ENCODE data around the gene TOM1L2. TPM values are rescaled to one million over a fixed set of nuclear protein-coding genes. Genes with fewer than 3 reads are reported as not detected.

Gene TOM1L2
- total and polyA plus RNA-seq, 8 donors: 13.3 to 154 (median 41.1) TPM

DNA sequence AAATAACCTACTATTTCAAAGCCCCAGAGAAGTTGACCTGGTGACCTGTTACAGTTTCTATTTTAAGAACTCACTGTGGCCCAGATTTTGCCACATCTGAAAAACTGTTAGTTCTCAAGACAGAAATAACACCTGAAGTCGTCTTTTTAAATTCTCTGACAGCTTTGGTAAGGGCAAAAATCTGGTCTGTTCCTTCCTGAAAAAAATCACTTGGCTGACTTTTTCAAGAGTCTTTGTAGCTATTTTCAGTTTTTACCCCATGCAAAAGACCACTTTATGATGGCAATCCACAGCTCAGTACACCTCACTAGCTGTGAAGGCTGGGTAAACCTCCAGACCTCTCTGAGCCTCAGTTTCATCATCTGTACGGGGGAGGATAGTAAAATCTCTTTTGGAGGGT is 74.8 kb downstream of the TOM1L2 start:
- TF ChIP-seq, protein P1, sequence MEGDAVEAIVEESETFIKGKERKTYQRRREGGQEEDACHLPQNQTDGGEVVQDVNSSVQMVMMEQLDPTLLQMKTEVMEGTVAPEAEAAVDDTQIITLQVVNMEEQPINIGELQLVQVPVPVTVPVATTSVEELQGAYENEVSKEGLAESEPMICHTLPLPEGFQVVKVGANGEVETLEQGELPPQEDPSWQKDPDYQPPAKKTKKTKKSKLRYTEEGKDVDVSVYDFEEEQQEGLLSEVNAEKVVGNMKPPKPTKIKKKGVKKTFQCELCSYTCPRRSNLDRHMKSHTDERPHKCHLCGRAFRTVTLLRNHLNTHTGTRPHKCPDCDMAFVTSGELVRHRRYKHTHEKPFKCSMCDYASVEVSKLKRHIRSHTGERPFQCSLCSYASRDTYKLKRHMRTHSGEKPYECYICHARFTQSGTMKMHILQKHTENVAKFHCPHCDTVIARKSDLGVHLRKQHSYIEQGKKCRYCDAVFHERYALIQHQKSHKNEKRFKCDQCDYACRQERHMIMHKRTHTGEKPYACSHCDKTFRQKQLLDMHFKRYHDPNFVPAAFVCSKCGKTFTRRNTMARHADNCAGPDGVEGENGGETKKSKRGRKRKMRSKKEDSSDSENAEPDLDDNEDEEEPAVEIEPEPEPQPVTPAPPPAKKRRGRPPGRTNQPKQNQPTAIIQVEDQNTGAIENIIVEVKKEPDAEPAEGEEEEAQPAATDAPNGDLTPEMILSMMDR (IDR thresholded peaks at IDR 0.05): no peak
- TF ChIP-seq POLR2A (IDR thresholded peaks at IDR 0.05) (no peak), POLR2AphosphoS5 (IDR thresholded peaks at IDR 0.05) (no peak), EP300 (IDR thresholded peaks at IDR 0.05) (no peak)
- Histone ChIP-seq H3K9me3 (no peaks in the 10 kb centered on the region), H3K27ac (no peak overlapping the region), H3K27me3 (no peaks in the 10 kb centered on the region), H3K4me1 (peaks cover 12 to 27% (median 19%) of the 10 kb centered on the region in 4 donors), H3K36me3 (peaks cover 16 to 77% (median 66%) of the 10 kb centered on the region in 4 donors), H3K4me3 (no peak overlapping the region)
- WGBS, 5 donors: 55 to 80% (median 78%) methylated on average over 2 of the region's 2 CpGs
- DNase-seq: no peak
- intact Hi-C loops (cut with DNase I; ENCODE audit: low total_unique reads): no loop called here

DNA sequence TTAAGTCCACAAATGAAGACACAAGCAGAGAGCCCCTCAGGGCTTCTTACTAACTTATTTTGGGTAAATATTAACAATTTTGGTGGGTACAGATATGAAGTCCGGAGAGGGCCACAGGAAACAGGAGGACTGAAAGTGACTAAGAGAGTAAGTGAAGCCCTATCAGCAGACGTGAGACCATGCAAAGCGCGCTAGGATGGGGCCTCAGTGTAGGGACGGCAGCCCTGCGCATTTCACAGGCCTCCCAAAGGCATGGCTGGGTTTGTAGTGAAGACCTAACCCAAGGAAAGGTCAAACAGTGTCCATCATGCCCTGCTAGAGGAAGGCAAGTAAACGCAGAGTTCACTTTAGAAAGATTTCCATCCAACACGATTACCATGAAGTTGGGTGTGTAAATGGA is 75.5 kb downstream of the TOM1L2 start:
- intact Hi-C loops (cut with DNase I; ENCODE audit: low total_unique reads): no loop called here
- TF ChIP-seq POLR2AphosphoS5 (IDR thresholded peaks at IDR 0.05): no peak
- TF ChIP-seq, protein P1 (IDR thresholded peaks at IDR 0.05): no peak
- TF ChIP-seq EP300 (IDR thresholded peaks at IDR 0.05): no peak
- TF ChIP-seq POLR2A (IDR thresholded peaks at IDR 0.05): no peak
- 83 to 91% (median 84%) methylated on average over 8 of the region's 8 CpGs for WGBS, 5 donors

DNA sequence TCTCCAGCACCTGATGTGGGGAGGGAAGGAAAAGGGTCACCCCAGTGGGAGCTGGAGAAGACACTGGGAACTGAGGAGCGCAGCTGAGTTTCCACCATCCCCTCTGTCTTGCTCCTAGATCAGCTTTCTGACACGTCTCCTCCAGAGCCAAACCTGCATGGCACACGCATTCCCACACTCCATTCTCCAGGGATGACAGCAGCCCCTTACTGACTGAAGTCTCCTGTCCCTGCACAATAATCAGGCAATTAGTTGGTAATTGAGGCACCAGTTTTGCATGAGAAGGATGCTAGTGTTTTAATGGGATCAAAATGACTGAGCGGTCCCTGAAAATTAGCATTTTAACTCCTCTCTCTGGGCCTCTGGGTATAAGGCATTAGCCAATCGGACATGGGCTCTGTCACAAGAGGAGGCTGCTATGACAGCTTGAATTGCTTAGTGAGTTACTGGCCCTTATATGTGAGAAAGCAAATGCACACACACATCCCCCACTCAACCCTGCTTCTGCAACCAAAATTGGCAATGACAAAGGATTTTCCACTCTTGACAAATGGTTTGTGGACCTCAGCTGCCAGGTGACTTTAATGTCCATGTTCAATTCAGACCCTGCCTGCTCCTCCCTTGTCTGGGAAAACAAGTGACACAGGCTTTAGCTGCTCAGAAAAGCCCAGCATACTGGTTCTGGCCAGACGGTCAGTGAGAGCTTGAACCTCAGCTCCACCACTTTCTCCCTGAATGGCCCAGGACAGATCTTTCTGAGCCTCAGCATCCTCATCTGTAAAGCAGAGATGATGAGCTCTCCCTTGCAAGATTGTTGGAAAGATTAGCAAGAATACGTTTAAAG is 78.2 kb downstream of the TOM1L2 start:
- TF ChIP-seq POLR2A (IDR thresholded peaks at IDR 0.05) (no peak), EP300 (IDR thresholded peaks at IDR 0.05) (no peak), POLR2AphosphoS5 (IDR thresholded peaks at IDR 0.05) (no peak)
- TF ChIP-seq, protein P1 (IDR thresholded peaks at IDR 0.05): no peak
- H3K4me1 ChIP-seq: no peaks in the 10 kb centered on the region
- no peaks in the 10 kb centered on the region for H3K27me3 ChIP-seq
- WGBS, 5 donors: 89 to 98% (median 95%) methylated on average over 7 of the region's 7 CpGs
- H3K36me3 ChIP-seq: peaks cover 16 to 93% (median 89%) of the 10 kb centered on the region in 4 donors
- intact Hi-C loops (cut with DNase I; ENCODE audit: low total_unique reads): no loop called here
- H3K27ac ChIP-seq: no peak overlapping the region
- DNase-seq: no peak
- no peaks in the 10 kb centered on the region for H3K9me3 ChIP-seq
- H3K4me3 ChIP-seq: no peak overlapping the region

More for the DNA sequence above, 75.5 kb downstream of the TOM1L2 start:
- Histone ChIP-seq H3K36me3 (peaks cover 16 to 82% (median 73%) of the 10 kb centered on the region in 4 donors), H3K27ac (no peak overlapping the region), H3K4me1 (peaks cover 12 to 25% (median 18%) of the 10 kb centered on the region in 4 donors), H3K27me3 (no peaks in the 10 kb centered on the region), H3K9me3 (no peaks in the 10 kb centered on the region), H3K4me3 (no peak overlapping the region)
- no peak for DNase-seq

DNA sequence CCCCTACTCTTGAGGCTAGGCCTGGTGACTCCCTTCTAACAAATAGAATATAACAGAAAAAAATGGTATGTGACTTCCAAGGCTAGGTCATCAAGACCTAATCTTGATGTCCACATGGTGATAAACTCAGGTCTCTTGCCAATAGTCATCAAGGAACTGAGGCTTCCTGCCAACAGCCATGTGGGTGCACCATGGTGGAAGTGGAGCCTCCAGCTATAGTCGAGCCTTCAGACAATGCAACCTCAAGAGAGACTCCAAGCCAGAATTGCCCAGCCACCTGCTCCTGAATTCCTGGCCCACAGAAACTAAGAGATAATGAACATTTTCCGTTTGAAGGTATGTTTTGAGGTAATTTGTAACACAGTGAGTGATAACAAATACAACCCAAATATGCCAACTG is 79.5 kb downstream of the TOM1L2 start:
- Histone ChIP-seq H3K4me1 (no peaks in the 10 kb centered on the region), H3K27me3 (no peaks in the 10 kb centered on the region), H3K36me3 (peaks cover 16 to 91% (median 84%) of the 10 kb centered on the region in 4 donors), H3K4me3 (no peak overlapping the region), H3K27ac (no peak overlapping the region), H3K9me3 (no peaks in the 10 kb centered on the region)
- DNase-seq: no peak
- intact Hi-C loops (cut with DNase I; ENCODE audit: low total_unique reads): no loop called here
- TF ChIP-seq POLR2AphosphoS5 (IDR thresholded peaks at IDR 0.05) (no peak), POLR2A (IDR thresholded peaks at IDR 0.05) (no peak), EP300 (IDR thresholded peaks at IDR 0.05) (no peak)
- WGBS, 5 donors: 21 to 65% (median 54%) methylated on average over 2 of the region's 2 CpGs

DNA sequence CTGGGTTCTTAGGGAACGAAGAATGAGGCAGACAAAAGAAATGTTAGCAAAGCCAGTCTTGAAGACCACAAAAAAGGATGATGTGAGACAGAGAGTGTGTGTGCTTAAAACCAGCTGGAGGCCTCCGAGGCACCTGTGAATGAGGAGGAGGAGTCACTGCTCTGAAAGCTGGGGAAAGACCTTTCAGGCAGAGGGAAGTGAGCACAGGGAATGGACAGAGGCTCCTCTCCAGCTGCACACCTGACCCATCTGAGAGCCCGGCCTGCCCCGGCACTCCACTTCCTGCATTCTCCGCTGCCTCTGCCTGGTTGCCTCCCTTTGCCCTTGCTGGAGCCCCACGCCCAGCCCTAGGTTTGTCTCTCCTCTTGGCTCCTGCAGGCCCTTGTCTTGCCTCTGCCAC is 80.2 kb downstream of the TOM1L2 start:
- TF ChIP-seq POLR2A (IDR thresholded peaks at IDR 0.05): no peak
- no peak for TF ChIP-seq POLR2AphosphoS5 (IDR thresholded peaks at IDR 0.05)
- TF ChIP-seq, protein P1 (IDR thresholded peaks at IDR 0.05): no peak
- no peak for TF ChIP-seq EP300 (IDR thresholded peaks at IDR 0.05)
- no peak for DNase-seq
- Histone ChIP-seq H3K27ac (no peak overlapping the region), H3K4me1 (no peaks in the 10 kb centered on the region), H3K27me3 (no peaks in the 10 kb centered on the region), H3K9me3 (no peaks in the 10 kb centered on the region), H3K36me3 (peaks cover 16 to 92% (median 84%) of the 10 kb centered on the region in 4 donors), H3K4me3 (no peak overlapping the region)
- WGBS, 5 donors: 79 to 87% (median 87%) methylated on average over 6 of the region's 6 CpGs
- intact Hi-C loops (cut with DNase I; ENCODE audit: low total_unique reads): no loop called here

Measured in stomach (tissue), 9 donors.